ENCODE measurements around the gene MAPK12.

MAPK12 gene

GRCh38 chr22:50307890-50308596 is 46.6 kb upstream of the MAPK12 start:
- peak overlapping the region; percentile 6; the same call in 1 of the 2 replicates for H3K4me3 ChIP-seq (ENCODE audit: low read depth, low read length)
- DNase-seq (ENCODE audit: low read depth), result no peak
- TF ChIP-seq CTCF (IDR thresholded peaks at IDR 0.05; ENCODE audit: low read depth, low read length, missing control alignments), result no peak

- peak within 1 kb of the TSS; percentile 71 for H3K4me3 ChIP-seq (ENCODE audit: low read depth, low read length)
- TF ChIP-seq CTCF (IDR thresholded peaks at IDR 0.05; ENCODE audit: low read depth, low read length, missing control alignments), result no peak
- peak; percentile 39 for DNase-seq (ENCODE audit: low read depth)
These were observed 45.6 kb upstream of the MAPK12 start, which contains the start of gene PLXNB2 for GRCh38 chr22:50306753-50307749. Gene PLXNB2 (minus strand): TSS chr22:50307646. CDS start chr22:50290584, 17,062 bp downstream.

GRCh38 chr22:50305923-50306566 is 44.6 kb upstream of the MAPK12 start:
- no peak for DNase-seq (ENCODE audit: low read depth)
- H3K4me3 ChIP-seq (ENCODE audit: low read depth, low read length), result peak overlapping the region; percentile 71
- TF ChIP-seq CTCF (IDR thresholded peaks at IDR 0.05; ENCODE audit: low read depth, low read length, missing control alignments), result no peak

- H3K4me3 ChIP-seq (ENCODE audit: low read depth, low read length), result peak overlapping the region; percentile 71
- TF ChIP-seq CTCF (IDR thresholded peaks at IDR 0.05; ENCODE audit: low read depth, low read length, missing control alignments), result no peak
- no peak for DNase-seq (ENCODE audit: low read depth)
These were observed 44.0 kb upstream of the MAPK12 start for GRCh38 chr22:50305393-50305922.

GRCh38 chr22:50304528-50305392 is 43.3 kb upstream of the MAPK12 start:
- H3K4me3 ChIP-seq (ENCODE audit: low read depth, low read length), result peak overlapping the region; percentile 71
- DNase-seq (ENCODE audit: low read depth), result no peak
- TF ChIP-seq CTCF (IDR thresholded peaks at IDR 0.05; ENCODE audit: low read depth, low read length, missing control alignments), result no peak

All from GM12864 (cell line).